Small intestine (tissue), 7 donors: ENCODE data around the gene IGSF9. TPM values are rescaled to one million over a fixed set of nuclear protein-coding genes. Genes with fewer than 3 reads are reported as not detected.
"Not testable (repeated sequence)": the region's sequence is repeated elsewhere in the genome, so short reads cannot be mapped to it uniquely, and the experiment has no call there.

Experiments
- DNase-seq, 2 donors: peaks; one replicate each; pipeline versions ENCODE4 v3.0.0 to v3.0.0-alpha.2; 2013
- FAIRE-seq: peaks from 2 replicates; lab custom pipeline; 2012; peaks lifted over from hg19 to GRCh38; lab: Jason Lieb, UNC
- H3K27ac ChIP-seq, 3 donors: one replicate each; pipeline ENCODE4 v1.5.1; 2013; ENCODE audit warnings: low read length in 2 of 3, mild to moderate bottlenecking in 2 of 3, control low read depth in 1 of 3, inconsistent platforms in 1 of 3, low read depth in 1 of 3, moderate library complexity in 1 of 3
- H3K27me3 ChIP-seq, 3 donors: one replicate each; pipeline ENCODE4 v1.6.1; 2013; ENCODE audit warnings: low read length in 3 of 3, inconsistent platforms in 1 of 3; ENCODE audit not compliant: control insufficient read depth in 3 of 3, insufficient read depth in 3 of 3
- H3K36me3 ChIP-seq, 3 donors: one replicate each; pipeline ENCODE4 v1.6.1; 2013; ENCODE audit warnings: low read length in 3 of 3, inconsistent platforms in 1 of 3, low read depth in 1 of 3, mild to moderate bottlenecking in 1 of 3, moderate library complexity in 1 of 3; ENCODE audit not compliant: control insufficient read depth in 3 of 3, insufficient read depth in 2 of 3
- H3K4me1 ChIP-seq, 3 donors: one replicate each; pipeline ENCODE4 v1.6.1; 2013; ENCODE audit warnings: low read length in 2 of 3, inconsistent platforms in 1 of 3, low read depth in 1 of 3, mild to moderate bottlenecking in 1 of 3, moderate library complexity in 1 of 3; ENCODE audit not compliant: control insufficient read depth in 3 of 3, insufficient read depth in 2 of 3
- H3K4me3 ChIP-seq, 3 donors: one replicate each; pipeline ENCODE4 v1.5.1; 2013; ENCODE audit warnings: low read length in 3 of 3, control low read depth in 1 of 3, inconsistent platforms in 1 of 3, low read depth in 1 of 3, mild to moderate bottlenecking in 1 of 3, moderate library complexity in 1 of 3
- H3K9me3 ChIP-seq, 2 donors: one replicate each; pipeline ENCODE4 v1.6.1; 2013; ENCODE audit warnings: low read depth in 1 of 2, low read length in 1 of 2; ENCODE audit not compliant: control insufficient read depth in 2 of 2, insufficient read depth in 1 of 2
- WGBS, 3 donors: extraction: QIAGEN DNeasy Blood & Tissue Kit; methylation state at CpG; one replicate each; pipeline ENCODE4 v1.1.7; 2013; 5-methylcytosine and 5-hydroxymethylcytosine counted together
- polyA plus RNA-seq, 4 donors: library from polyadenylated mRNA; stranded (reverse) in 3 of 4; unstranded in 1 of 4; fragments of 200-250 nt in 3 of 4; fragments of 120-200 nt in 1 of 4; gene quantifications; one replicate each; pipeline versions ENCODE4 v1.2.1 to v1.2.3, GENCODE V29; 2013
- donor health status: healthy with polysubstance abuse.
- donor health status: control.
- donor health status: control.
- donor health status: Bipolar disorder and iron deficiency.
- donor health status: healthy.

Gene IGSF9
- polyA plus RNA-seq, 4 donors = 3.1 to 84.2 (median 26.4) TPM

DNA sequence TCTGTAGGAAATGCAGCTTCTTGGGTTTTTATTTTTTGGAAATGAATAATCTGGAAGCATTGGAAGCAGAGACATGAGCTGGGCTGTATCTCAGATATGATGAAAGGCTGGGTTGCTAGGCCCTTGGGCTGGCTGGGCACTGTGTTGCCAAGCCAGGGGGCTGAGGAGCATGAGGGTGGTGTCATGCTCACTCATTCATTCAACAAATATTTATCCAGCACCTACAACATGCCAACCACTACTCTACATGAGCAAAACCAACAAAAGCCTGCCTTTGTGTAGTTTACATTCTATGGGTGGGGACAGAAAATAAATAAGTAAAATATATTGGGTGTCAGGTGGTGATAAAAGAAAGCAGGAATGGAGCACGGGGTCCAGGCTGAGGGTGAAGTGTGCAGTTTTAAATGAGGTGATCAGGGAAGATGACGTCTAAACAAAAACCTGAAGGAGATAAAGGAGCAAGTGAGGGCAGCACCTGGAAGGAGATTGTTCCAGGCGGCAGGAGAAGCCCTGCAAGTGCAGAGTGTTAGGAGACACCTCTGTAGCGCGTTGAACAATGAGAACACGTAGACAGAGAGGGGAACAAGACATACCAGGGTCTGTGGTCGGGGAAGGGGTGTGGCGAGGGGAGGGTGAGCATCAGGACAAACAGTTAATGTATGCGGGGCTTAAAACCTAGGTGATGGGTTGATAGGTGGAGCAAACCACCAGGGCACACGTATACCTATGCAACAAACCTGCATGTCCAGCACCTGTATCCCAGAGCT is 31.0 kb downstream of the IGSF9 start:
- Histone ChIP-seq H3K4me1 (peaks cover 5 to 64% (median 15%) of the 10 kb centered on the region in 3 donors), H3K36me3 (peaks cover 0 to 33% (median 10%) of the 10 kb centered on the region in 3 donors), H3K9me3 (no peaks in the 10 kb centered on the region), H3K27me3 (no peaks in the 10 kb centered on the region), H3K27ac (peak overlapping the region in 1 of 3 donors; percentile 12), H3K4me3 (no peak overlapping the region)
- FAIRE-seq (no peak), DNase-seq (no peak)
- 83 to 89% (median 83%) methylated on average over 10 of the region's 10 CpGs for WGBS, 3 donors

DNA sequence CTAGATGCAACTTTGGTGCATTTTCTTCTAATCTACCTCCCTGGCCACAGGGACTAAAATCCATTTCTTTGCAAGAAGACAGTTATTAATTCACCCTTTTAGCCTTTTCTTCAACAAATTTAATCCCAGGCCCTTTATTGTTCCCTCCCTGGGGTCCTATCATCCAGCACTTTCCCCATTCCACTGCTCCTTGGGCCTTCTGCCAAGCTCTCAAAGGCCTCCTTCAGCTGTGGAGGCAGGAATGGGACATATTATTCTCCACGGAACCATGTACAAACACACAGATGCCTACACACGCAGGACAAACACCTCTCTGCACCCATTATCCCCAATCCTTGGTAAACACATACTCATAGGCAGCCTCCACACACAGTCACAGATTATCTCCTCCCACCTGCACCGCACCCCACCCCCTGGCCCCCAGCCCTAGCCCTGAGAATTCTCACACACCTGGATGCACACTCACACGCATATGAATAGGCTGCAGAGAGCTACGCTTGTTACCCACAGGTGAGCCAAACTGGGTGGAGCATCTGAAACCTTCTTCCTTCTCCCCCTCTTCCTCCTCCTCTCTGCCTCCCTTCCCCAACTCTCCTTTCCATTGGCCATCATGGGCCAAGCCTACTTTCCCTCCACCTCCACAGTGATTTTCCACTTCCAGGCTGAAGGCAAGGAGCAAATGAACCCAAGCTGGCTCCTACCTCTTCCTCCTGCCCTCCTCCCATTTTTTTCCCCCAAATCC is 31.8 kb downstream of the IGSF9 start:
- peaks cover 7 to 68% (median 15%) of the 10 kb centered on the region in 3 donors for H3K4me1 ChIP-seq
- no peaks in the 10 kb centered on the region for H3K9me3 ChIP-seq

DNA sequence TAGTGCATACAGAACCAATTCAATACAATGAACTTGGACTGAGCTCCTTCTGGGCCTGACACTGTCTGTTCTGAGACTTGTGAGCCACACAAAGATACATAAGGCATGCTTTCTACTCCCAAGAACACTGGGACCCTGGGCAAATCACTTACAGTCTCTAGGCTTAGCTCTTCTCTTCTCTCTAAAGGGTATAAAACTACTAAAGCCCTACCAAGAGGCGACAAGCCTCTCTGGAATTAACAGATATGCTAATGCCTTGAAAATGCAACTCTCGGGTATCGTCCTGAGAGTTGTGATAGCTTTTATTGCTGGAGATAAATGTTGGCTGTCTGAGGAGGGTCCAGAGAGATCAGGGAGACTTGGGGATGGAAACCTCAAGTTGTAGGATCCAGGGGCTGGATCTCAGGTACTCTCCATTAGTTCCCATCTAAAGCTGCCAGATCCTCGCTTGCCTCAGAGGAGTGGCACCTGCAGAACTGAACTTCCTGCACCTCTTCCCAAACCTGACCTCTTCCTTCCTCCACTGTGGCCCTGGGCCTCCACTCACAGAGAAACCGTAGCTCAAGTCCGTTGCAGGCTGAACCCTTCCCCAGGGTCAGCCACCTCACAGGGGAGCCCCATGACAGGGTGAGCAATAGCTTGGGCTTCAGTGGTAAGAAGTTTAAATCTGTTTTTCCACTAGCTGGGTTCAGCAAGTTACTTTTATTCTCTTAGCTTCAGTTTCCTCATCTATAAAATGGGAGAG is 33.9 kb downstream of the IGSF9 start:
- peaks cover 0 to 7% (median 0%) of the 10 kb centered on the region in 3 donors for H3K36me3 ChIP-seq
- no peaks in the 10 kb centered on the region for H3K27me3 ChIP-seq
- WGBS, 3 donors = 47 to 63% (median 53%) methylated on average over 6 of the region's 6 CpGs
- no peak for FAIRE-seq
- peaks cover 7 to 67% (median 12%) of the 10 kb centered on the region in 3 donors for H3K4me1 ChIP-seq
- H3K9me3 ChIP-seq = no peaks in the 10 kb centered on the region
- no peak overlapping the region for H3K4me3 ChIP-seq
- no peak for DNase-seq
- peak overlapping the region; percentile 18 to 84 (median 34) for H3K27ac ChIP-seq

More for the DNA sequence above, 31.8 kb downstream of the IGSF9 start:
- Histone ChIP-seq H3K27ac (peak overlapping the region; percentile 1 to 14 (median 12)), H3K36me3 (peaks cover 0 to 25% (median 3%) of the 10 kb centered on the region in 3 donors), H3K4me3 (no peak overlapping the region), H3K27me3 (no peaks in the 10 kb centered on the region)
- 10 to 45% (median 35%) methylated on average over 5 of the region's 5 CpGs for WGBS, 3 donors
- FAIRE-seq = no peak
- DNase-seq = peak in 1 of 2 donors; percentile 60

DNA sequence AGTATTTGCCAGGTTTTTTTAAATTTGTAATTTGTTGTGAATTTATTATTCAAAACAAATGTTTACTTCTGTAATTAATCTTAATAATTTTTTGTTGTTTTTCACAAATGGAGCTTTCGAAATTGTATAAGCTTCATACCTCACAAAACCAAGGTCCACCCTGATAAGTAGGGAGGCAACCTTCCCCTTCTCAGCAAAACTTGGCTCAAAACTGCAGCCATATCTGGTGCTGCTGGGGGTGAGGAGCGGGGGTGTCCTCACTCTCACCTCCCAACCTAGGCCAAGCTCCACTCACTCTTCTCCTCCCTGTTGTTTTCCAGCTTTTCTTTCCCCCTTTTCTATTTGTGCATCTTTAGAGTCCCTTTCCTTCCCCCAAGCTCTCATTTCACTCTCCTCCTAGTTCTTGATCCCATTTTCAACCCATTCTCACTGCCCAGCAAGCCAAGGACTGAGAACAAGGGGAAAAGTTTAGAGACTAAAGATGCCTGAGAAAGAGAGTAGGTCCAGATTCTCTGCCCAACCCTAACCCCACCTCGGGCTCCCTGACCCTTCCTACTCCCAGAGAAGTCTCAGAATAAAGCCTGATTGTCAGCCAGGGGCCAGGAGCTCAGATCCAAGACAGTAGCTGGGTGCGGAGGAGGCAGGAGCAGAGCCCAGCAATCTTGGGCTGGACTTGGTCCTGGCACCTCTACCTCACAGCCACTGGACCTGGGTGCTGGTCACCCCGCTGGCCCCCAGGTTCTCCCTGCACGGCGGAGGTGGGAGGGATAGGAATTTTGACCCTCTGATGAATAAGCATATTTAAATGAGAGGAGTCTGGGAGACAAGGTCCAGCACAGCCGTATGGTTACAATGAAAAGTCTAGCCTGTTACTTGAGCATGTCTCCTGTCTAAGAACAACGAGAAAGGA is 37.1 kb downstream of the IGSF9 start:
- Histone ChIP-seq H3K4me3 (no peak overlapping the region), H3K36me3 (no peaks in the 10 kb centered on the region), H3K4me1 (peaks cover 2 to 57% (median 10%) of the 10 kb centered on the region in 3 donors), H3K9me3 (peaks cover 0 to 6% of the 10 kb centered on the region in 2 donors), H3K27ac (peak overlapping the region in 1 of 3 donors; percentile 34), H3K27me3 (no peaks in the 10 kb centered on the region)
- WGBS, 3 donors = 38 to 71% (median 48%) methylated on average over 9 of the region's 9 CpGs
- DNase-seq (peak in 1 of 2 donors; percentile 55), FAIRE-seq (no peak)

DNA sequence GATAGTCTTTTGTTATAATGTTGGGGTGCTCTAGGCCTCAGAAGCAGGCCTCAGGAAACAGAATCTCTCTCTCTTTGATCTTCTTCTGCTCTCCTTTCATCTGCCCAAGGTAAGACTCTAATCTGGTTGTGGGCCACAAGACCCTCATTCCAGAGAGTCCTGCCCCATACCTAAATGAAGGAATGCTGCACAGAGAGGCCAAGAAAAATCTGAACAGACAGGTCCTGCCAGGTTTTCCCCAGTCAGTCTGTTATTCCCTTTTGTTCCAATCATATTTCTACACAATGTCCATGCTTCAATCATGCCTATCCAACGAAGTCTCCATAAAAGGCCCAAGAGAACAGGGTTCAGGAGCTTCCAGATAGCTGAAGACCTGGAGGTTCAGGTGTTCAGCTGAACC is 38.5 kb downstream of the IGSF9 start:
- FAIRE-seq (no peak), DNase-seq (no peak)
- no peak overlapping the region for H3K4me3 ChIP-seq
- 25 to 67% (median 35%) methylated on average over 1 of the region's 1 CpG for WGBS, 3 donors
- no peaks in the 10 kb centered on the region for H3K27me3 ChIP-seq
- peaks cover 0 to 6% of the 10 kb centered on the region in 2 donors for H3K9me3 ChIP-seq
- no peak overlapping the region for H3K27ac ChIP-seq
- H3K4me1 ChIP-seq = peaks cover 2 to 50% (median 10%) of the 10 kb centered on the region in 3 donors
- H3K36me3 ChIP-seq = no peaks in the 10 kb centered on the region

DNA sequence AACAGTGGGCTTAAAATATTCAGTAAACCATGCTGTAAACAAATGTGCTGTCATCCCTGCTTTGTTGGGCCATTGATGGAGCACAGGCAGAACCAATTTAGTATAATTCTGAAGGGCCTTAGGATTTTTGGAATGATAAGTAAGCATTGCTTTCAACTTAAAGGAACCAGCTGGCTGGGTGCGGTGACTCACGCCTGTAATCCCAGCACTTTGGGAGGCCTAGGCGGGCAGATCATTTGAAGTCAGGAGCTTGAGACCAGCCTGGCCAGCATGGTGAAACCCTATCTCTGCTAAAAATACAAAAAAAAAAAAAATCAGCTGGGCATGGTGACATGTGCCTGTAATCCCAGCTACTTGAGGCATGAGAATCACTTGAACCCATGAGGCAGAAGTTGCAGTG is 41.4 kb downstream of the IGSF9 start:
- H3K4me1 ChIP-seq = peaks cover 2 to 38% (median 9%) of the 10 kb centered on the region in 3 donors
- H3K9me3 ChIP-seq, H3K27me3 ChIP-seq, H3K4me3 ChIP-seq, H3K27ac ChIP-seq, H3K36me3 ChIP-seq, FAIRE-seq, DNase-seq: not testable (repeated sequence)
- 69 to 82% (median 81%) methylated on average over 3 of the region's 3 CpGs for WGBS, 3 donors

DNA sequence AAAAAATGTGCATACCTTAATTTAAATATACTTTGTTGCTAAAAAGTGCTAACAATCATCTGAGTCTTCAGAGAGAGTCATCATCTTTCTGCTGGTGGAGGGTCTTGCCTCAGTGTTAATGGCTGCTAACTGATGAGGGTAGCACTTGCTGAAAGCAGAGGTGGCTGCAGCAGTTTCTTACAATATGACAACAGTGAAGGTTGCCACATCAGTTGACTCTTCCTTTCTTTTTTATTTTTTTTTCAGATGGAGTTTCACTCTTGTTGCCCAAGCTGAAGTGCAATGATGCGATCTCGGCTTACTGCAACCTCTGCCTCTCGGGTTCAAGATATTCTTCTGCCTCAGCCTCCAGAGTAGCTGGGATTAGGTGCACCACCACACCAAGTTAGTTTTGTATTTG is 42.9 kb downstream of the IGSF9 start:
- H3K27ac ChIP-seq = no peak overlapping the region
- no peak for FAIRE-seq
- no peak overlapping the region for H3K4me3 ChIP-seq
- H3K4me1 ChIP-seq = peaks cover 0 to 27% (median 9%) of the 10 kb centered on the region in 3 donors
- DNase-seq = no peak
- peaks cover 0 to 6% of the 10 kb centered on the region in 2 donors for H3K9me3 ChIP-seq
- H3K27me3 ChIP-seq = no peaks in the 10 kb centered on the region
- no peaks in the 10 kb centered on the region for H3K36me3 ChIP-seq
- 90 to 100% (median 94%) methylated on average over 3 of the region's 3 CpGs for WGBS, 3 donors
